ENCODE results near the gene UBE2D3.

GRCh38 chr4:102819588-102820365 is 7.6 kb downstream of the UBE2D3 start:
- no peak for TF ChIP-seq CTCF (IDR thresholded peaks at IDR 0.05)
- no peak for TF ChIP-seq POLR2AphosphoS5 (IDR thresholded peaks at IDR 0.05; ENCODE audit: low read depth, low read length)
- TF ChIP-seq TCF7L2 (IDR thresholded peaks at IDR 0.05; ENCODE audit: low read depth, low read length) = no peak
- no peak for TF ChIP-seq SIN3A (IDR thresholded peaks at IDR 0.05; ENCODE audit: borderline replicate concordance, insufficient read depth, low read depth, low read length)
